KOPT-K1 (cell line): ENCODE measurements around the gene IGIP.

ENCODE experiments used
- H3K27ac ChIP-seq: fragments of 200-600 bp; sonication (generic); 2 replicates; pipeline ENCODE4 v1.5.1; 2016; ENCODE audit warnings: antibody characterized with exemption, mild to moderate bottlenecking, low read depth, low read length; ENCODE audit not compliant: poor library complexity, severe bottlenecking
- H3K36me3 ChIP-seq: fragments of 200-600 bp; sonication (generic); 2 replicates; pipeline ENCODE4 v1.5.1; 2017; ENCODE audit warnings: antibody characterized with exemption, mild to moderate bottlenecking, low read length, moderate library complexity; ENCODE audit not compliant: insufficient read depth
- H3K9me3 ChIP-seq: fragments of 200-600 bp; sonication (generic); 2 replicates; pipeline ENCODE4 v1.5.1; 2017; ENCODE audit warnings: antibody characterized with exemption, low read length, mild to moderate bottlenecking; ENCODE audit not compliant: insufficient read depth, poor library complexity, severe bottlenecking

The IGIP gene

DNA sequence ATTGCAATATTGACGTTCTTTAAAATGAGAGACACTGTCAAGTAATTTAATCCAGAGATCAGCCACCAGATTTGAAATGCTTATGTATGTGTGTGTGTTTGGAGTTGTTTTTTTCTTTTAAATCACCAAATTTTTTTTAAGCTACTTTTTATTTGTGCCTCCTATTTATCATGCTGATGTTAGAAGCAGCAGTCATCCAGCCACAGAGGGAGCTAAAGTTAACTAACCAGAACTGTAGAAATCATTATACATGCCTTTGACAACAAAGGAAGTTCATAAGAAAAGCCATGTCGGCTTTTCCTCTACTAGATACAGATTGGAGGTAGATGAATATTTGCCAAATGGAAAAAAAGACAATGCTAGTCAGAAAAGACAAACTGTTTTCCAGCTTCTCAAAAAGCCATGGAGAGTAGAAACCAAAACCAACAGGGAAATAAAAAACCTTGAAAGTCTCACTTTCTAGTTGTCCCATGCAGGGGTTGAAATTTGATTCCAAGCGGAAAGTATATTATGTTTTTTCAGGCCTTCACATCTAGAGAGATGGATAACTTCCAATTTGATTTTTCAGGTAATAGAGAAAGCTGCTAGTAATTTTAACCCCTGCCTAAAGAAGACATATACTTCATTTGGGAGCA lies 7.3 kb upstream of the IGIP start:
- H3K9me3 ChIP-seq = no peaks in the 10 kb centered on the region
- H3K36me3 ChIP-seq = no peaks in the 10 kb centered on the region
- H3K27ac ChIP-seq = no peak overlapping the region

DNA sequence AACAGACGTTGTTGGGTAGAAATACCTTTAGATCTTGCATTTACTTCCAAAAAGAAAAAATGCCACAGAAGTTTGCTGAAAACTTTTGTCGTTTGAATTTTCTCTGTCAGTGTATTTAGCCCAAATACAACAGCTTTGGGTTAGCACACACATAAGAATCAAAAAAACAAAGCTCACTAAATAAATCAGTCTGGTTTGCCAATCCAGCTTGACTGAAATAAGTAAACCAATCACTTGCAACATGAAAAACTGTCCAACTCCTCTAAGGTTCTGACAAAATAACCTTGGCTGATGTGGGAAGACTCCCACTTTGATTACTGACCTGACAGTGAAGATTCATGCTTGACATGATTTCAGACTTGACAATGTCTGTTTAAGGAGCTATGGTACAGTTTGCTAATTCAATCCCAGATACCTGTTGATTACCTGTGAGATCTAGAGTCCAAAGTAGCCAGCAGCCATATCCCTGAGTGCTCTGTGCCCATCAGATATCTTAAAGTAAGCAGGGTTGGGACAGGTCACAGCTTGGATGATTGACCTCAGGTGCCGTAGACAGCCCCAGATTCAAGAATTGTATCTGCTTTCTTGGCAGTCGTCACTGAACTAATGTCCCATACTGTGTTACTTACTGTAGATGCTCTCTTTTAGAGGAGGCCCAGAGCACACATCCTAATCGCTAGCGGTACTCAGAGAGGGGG lies 727 bp downstream of the IGIP start:
- no peaks in the 10 kb centered on the region for H3K9me3 ChIP-seq
- no peak overlapping the region for H3K27ac ChIP-seq
- no peaks in the 10 kb centered on the region for H3K36me3 ChIP-seq

DNA sequence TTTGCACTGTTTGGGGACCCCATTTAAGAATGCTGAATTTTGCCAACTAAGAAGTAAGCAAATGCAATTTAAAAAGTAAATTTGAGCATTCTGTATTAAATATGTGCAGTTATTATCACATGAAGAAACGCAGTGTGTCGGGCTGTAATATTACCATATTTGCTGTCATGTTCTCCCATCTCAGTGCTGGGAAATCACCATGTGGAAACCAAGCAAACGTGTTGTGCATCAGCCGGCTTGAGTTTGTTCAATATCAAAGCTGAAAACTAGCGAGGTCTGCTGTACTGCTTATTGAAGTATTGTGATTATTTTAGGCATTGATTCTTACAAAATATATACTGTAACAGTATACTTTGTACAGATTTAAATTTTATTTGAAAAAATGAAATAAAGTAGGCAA lies 2.6 kb downstream of the IGIP start:
- Histone ChIP-seq H3K27ac (no peak overlapping the region), H3K36me3 (no peaks in the 10 kb centered on the region), H3K9me3 (no peaks in the 10 kb centered on the region)

DNA sequence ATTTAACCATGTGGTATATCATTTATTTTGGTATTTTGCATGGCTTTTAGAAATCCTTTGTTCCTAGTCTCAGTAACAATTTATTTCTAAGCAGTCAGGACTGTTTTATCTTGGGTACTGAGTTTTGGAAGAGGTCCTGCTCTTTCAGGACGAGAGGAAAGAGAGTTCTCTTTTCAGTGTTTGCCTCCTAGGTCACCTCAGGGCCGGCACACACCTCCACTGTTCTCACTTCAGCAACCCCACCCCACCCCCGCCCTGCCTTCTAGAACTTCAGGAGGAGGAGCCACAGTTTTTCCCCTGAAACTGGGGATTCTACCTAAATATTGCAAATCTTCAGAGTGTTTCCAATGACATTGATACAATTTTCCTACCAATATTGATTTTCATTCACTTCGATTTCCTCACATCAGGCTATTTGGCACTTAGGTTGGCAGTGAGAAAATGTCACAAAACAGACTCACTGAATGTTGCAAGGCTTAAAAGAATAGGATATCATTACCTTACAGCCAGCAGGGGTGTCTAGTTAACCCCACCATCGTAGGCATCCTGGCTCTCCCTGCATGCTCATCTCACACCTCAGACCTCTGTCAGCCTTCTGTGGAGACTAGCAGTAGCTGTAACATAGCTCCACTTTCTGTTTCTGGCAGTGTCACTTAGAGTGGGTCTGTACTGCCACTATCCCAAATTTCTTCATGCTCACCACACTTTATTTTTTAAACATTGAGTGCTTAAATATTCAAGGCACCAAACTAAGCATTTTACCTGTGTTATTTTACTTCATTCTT lies 5.4 kb downstream of the IGIP start:
- no peaks in the 10 kb centered on the region for H3K9me3 ChIP-seq
- H3K27ac ChIP-seq = no peak overlapping the region
- no peaks in the 10 kb centered on the region for H3K36me3 ChIP-seq

DNA sequence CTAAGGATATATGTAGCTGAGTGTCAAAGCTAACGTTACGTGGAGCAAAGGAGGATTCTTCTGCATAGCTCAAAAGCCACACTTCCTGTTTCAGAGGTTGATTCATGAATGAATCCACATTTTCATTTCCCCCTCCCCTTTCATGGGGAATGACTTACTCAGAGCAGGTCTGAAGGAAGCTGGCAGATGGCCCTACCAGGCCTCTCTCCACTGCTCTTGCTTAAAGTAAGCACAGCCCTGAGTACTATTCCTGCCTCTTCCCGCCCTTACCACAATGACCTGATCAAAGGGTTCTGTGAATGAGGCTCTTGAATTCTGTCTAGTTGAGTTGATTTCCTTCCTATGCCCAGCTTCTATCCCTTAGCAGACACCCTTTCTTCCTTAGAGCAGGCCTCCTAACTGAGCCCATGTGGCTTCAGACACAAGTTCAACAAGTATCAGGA lies 6.3 kb downstream of the IGIP start:
- H3K9me3 ChIP-seq = no peaks in the 10 kb centered on the region
- H3K36me3 ChIP-seq = no peaks in the 10 kb centered on the region
- H3K27ac ChIP-seq = peak overlapping the region; percentile 10

DNA sequence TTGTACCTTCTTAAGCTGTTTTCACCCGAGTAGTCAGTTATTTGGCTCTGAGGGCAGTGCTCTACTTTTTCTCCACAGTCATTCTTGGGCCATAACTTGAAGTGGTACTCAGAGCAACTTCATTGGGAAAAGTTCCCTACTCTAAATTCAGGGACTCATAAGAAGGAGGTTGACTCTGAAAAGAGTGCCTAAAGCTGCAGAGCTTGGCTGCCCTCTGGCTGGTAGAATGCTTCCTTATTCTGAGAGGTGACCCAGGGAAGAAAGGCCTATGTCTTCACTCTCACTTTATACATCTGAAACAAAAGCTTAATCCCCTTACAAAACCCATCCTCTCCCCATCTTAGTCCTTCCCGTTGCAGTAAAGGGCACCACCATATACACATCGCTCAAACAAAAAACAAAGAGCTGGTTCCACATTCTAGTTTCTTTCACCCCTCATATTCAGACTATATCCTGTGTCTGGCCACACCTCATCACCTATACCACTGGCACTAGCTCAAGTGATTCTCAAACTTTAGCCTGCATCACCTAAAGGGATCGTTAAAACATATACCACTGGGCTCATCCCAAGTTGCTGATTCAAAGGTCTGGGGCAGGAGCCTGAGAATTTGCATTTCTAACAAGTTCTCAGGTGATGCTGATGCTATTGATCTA lies 7.9 kb downstream of the IGIP start:
- H3K9me3 ChIP-seq = no peaks in the 10 kb centered on the region
- no peaks in the 10 kb centered on the region for H3K36me3 ChIP-seq
- no peak overlapping the region for H3K27ac ChIP-seq

DNA sequence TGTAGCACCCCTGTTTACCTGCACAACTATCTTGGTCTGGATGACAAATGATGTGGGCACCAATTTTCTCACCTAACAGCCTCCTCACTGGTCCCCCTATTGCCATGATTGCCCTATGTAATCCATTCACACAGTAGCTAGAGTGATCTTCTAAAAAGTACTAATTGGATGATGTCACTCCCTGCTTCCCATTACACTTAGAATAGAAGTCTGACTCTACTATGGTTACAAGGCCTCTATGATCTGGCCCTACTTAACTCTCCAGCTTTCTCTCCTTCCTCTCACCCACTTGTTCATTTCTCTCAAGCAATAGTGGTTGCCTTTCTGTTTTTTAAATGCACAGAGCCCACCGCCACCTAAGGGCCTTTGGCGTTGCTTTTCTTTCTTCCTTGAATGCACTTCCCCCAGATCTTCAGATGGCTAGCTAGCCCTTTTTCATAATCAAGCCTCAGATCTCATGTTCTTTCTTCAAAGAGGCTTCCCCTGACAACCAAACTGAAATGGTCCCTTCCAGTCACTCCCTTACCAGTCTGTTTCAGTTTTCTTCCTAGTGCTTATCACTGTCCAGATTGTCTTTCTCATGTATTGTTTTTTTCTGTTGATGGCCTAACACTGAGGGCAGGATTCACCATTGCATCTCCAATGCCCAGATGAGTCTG lies 8.7 kb downstream of the IGIP start:
- Histone ChIP-seq H3K9me3 (no peaks in the 10 kb centered on the region), H3K36me3 (no peaks in the 10 kb centered on the region), H3K27ac (no peak overlapping the region)

DNA sequence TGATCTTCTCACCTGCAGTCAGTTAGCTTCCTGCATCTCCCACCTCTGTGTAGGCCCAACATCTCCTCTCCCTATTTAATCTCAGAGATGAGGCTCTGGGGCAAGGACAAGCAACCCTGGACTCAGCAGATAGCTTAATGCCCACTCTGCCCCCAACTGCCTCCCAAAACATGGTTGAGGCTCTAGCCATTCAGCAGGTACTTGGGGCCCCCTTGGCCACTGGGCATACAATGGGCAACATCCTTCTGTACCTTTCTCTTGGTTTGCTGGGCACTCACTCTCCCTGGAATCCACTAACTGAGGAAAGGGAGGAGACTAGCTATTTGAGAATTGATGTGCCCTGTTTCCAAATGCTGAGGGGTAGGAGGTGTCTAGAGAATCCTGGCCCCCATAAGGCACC lies 9.4 kb downstream of the IGIP start:
- no peaks in the 10 kb centered on the region for H3K36me3 ChIP-seq
- no peak overlapping the region for H3K27ac ChIP-seq
- no peaks in the 10 kb centered on the region for H3K9me3 ChIP-seq

DNA sequence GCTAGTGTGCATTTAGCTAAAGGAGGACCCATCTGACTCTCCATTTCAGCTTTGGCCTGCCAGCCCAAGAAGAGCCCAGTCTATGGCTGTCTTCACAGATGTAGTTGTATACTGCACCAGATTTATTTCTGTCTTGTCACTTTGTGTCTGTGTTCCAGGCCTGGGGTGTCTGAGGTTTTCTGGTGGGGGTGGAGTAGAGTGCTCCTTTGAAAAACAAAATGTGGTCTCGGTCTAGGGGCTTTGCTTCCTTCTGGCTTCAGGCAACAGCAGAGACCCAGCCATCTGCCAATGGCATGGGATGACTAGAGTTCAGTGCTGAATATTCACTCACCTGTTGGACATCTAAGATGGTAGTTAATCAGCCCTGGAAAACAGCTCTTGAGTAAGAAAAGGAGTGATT lies 10.9 kb downstream of the IGIP start:
- no peaks in the 10 kb centered on the region for H3K9me3 ChIP-seq
- no peaks in the 10 kb centered on the region for H3K36me3 ChIP-seq
- no peak overlapping the region for H3K27ac ChIP-seq

DNA sequence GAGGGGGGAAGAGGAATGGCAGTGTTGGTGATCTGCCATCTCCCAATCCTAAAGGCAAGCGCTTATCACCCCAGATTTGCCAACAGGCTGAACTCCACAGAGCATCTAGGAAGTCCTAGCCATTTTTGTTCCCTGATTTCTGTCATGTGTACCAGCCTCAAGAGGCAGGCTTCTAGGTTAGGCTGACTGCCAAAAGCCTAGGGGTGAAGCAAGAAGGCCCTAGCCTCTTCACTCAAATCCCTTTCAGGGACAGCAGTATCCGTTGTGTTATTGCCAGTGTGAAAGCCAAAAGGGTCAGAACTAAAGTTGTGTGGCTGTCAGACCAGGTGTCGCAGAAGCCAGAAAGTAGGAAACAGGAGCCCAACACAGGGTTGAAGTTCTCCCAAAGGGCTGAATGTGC lies 14.7 kb downstream of the IGIP start:
- Histone ChIP-seq H3K27ac (no peak overlapping the region), H3K9me3 (no peaks in the 10 kb centered on the region), H3K36me3 (no peaks in the 10 kb centered on the region)

DNA sequence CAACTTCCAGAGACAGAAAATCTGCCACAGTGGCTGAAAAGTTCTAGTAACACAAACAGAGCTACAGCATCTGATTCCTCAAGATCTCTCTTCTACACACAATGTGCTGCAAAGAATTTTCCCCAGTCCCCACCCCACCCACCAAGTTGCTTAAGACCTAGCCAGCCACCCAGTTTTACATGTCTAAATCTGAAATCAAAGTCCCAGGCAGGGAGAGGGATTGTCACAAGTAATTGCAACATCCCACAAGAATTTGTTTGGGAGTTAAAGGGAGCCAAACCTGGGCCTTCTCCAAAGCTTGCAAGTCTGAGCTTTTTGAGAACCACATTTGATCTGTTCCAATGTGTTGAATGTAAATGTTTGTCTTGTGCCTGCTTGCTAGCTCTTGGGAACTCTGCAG lies 15.5 kb downstream of the IGIP start:
- H3K27ac ChIP-seq = no peak overlapping the region
- H3K9me3 ChIP-seq = no peaks in the 10 kb centered on the region
- no peaks in the 10 kb centered on the region for H3K36me3 ChIP-seq

DNA sequence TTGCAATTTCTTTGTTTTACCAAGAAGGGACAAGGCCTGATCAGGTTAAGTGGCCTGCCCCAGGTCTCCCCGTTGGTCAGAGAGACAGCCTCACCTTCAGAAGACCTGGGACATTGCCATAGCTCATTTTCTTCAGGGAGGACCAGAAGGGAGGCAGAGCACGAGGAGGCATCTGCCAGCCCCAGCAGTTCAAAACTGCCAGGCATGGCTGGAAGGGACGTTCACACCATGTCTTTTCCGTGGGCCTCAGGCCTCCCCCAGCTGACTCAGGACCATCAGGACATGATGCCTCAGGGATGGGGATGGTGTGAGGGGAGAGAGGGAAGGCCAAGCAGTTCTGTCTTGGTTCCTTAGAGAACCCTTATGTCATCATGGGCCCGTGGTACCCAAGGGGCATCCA lies 16.5 kb downstream of the IGIP start:
- Histone ChIP-seq H3K9me3 (no peaks in the 10 kb centered on the region), H3K27ac (no peak overlapping the region), H3K36me3 (no peaks in the 10 kb centered on the region)

DNA sequence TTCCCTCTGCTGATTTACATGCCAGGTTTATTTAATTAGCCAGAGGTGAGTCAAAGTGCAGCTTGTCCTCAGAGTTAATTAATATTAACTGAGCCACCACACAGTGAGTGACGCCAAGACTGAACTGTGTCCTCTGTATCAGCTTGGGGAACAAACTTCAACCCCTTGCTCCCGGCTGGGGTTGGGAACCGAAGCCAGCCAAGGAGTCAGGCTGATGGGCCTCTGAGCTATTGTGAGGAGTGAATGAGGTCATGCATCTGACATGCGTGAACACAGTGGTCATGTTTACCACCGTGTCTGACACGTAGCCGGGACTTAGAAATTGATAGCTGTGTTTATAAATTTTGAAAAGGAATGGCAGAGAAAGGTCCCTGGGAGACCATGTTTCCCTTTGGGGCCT lies 17.1 kb downstream of the IGIP start:
- no peak overlapping the region for H3K27ac ChIP-seq
- no peaks in the 10 kb centered on the region for H3K9me3 ChIP-seq
- no peaks in the 10 kb centered on the region for H3K36me3 ChIP-seq

DNA sequence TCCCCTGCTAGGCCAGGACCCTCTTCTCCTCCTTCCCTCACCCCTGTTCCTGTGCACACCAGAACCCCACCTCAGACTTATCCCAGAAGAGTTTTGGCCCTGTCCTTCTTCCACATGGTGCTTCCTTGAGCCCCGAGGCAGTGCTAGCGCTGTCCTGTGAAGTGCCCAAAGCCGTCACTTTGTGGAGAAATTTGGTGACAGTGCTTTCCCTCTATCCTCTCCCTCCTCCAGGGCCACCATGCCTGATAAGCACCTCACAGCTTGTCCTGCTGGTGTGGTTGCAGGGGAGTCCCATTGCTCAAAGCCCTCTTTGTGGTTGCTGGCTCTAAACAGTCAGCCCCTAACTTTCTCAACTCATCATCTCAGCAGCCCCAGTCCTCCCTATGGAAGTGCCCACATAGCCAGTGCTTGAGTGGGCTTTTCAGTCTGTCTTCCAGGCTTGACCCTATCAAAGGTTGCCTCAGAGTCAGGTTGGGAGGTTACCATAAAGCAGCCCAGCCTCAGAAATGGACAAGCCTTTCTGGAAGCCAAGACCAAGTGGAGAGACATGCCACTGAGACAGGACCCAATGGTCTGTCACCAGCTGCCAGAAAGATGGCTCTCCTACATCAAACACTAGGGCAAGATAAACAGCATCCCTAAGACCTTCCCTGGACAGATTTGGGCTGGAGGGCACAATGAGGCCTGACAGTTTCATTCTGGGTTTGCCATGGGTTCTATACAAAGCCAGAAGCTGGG lies 18.0 kb downstream of the IGIP start:
- Histone ChIP-seq H3K9me3 (no peaks in the 10 kb centered on the region), H3K36me3 (no peaks in the 10 kb centered on the region), H3K27ac (no peak overlapping the region)
